Non-pigmented ciliary epithelial cell (primary cell): ENCODE results near the gene UNC5C.

Experiments
- DNase-seq: peaks from one replicate; pipeline ENCODE4 v3.0.0-alpha.2; 2010; ENCODE audit warnings: low read depth

UNC5C gene

DNA sequence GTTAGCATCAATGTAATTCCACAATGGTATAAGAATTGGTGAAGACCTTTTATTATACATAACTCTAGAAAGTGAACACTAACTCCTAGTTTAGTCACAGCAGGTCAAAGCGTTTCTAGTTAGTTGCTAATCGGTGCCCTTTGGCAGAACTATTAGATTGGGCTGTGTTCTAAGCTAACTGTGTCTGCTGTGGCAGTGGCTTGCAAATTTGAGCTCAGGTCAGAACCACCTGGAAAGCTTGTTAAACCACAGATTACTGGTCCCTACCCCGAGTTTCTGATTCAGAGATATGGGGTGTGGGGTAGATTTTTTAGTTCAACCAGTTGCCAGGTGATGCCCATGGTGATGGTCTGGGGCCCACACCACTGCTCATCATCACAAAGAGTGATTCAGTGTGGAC is 332.1 kb downstream of the UNC5C start:
- no peak for DNase-seq

DNA sequence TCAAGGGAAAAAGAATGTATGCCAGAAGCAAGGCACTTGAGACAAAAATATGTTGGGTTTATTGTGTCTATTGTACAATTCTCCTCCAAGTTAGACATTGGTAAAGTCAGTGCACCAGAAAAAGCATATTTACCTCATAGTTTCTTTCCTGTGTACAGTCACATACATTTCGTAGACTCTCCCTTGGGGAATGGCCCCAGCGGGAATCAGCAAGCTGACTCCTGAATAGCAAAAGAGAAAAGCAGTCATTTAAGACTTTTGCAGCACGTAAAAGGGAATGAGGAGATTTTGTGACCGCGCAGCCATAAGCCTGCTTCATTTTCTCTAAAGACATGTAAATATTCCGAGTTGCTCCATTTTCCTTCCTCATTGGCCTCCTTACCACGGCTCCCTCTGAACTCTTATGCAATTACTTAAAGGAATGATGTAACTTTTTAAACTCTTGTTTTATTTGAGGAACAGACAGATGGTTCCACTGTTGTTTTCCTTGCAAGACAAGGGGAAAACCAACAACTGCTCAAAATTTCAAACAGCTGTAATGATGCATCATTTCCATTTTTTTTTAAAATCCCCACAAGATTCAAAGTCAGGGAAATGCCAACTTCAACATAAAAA is 332.7 kb downstream of the UNC5C start:
- no peak for DNase-seq

DNA sequence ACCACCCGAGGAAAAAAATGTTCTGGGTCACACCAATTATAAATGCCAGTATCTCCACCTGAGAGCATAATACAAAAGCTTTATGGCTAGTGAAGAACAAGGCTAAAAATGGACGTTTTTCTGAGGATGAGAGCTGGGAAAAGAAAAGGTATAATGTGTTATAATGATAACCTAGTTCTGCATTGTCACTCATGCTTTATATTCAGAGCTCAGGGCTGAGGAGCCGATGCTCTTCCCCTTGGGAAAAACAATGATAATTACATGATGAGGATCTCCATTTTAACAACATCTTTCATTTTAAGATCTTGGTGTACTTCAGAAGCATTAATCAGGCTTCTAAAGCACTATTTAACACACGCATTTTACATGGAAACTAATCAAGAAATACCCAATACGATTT is 333.7 kb downstream of the UNC5C start:
- DNase-seq, result no peak

DNA sequence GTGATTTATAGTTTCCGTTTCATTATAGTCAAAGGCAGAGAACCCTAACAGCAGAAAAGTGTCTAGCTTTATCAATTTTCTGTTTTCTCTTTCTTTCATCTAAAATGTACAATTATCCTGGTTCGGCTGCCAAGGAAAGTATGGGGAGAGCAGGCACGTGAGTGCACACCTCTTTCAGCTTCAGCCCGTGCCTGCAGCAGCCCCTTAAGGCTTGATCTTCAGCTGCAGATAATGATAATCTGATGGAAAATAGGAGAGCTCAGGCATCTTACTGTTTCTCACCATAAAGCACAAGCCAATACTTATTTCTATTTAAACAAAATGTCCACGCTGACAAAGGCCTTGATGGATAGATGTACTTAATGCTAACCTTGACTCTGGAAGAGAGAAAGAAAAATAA is 334.4 kb downstream of the UNC5C start:
- DNase-seq, result no peak

DNA sequence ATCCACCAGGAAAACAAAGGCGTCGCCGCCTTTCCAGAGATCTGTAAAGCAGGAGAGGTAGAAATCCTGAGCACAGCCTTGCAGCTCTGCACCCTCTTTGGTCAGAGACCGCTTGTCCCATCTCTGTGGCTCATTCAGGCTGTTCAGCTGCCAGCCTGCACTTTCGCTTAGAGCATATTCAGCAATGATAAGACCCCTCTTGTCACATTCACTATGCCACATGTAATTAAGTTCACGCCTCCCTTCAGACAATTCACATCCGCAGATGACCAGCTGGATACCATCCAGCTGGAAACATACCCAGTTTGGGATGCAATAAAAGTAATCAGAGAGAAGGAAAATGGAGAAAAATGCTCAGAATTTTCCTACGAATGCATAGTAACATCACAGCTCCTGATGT is 335.4 kb downstream of the UNC5C start:
- no peak for DNase-seq

DNA sequence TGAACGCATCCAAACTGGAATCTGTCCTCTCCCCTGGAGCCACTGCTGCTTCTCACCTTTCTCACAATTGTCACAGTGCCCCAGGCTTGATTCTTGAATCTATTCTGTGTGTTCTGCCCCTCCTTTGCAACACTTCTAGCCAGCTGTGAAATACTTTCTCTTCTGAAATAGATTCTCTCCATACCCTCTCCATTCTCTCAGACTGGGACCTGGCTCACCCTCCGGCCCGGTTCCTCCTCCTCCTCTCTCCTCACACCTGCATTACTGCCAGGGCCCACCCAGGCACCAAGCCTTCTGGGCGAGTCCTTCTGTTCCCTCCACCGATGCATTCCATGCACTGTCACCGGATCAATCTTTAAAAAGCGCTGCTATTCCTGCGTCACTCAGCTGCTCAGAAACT is 336.1 kb downstream of the UNC5C start:
- DNase-seq, result no peak

DNA sequence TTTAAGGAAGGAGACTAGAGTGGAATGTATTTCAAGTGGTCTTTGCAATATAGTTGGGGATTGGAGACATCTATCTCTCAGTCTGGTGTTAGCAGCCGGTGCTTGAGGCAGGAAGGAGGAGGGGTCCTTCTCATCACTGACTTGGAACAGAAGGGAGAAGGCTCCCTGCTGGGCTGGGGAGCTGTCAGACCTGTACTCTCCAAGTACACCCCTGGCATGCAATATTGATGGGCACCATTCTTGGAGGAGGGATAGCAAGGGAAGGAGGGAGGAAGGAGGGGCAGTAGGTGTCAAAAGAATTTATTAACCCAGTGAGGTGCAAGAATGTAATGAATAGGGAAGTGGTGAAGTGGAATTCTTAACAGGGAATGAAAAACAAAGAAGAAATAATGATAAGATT is 338.8 kb downstream of the UNC5C start:
- DNase-seq, result no peak

DNA sequence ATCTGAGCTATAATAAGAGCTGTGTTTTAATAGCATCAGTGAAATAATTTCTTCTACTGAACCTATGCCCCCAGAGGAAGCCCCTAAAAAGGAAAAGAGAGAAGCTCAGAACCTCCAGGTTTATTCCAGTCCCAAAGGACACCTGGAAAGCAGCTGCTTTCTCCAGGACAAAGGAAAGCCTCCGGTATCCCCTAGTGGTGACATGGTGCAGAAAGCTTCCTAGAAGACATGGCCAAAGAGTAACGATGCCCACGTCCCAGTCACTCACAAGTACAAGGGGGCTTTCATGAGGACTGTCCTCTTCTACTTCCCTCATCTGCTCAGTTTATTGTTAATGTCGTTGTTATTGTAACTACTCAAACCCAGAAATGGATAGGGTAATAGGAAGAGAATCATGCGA is 343.9 kb downstream of the UNC5C start:
- no peak for DNase-seq

DNA sequence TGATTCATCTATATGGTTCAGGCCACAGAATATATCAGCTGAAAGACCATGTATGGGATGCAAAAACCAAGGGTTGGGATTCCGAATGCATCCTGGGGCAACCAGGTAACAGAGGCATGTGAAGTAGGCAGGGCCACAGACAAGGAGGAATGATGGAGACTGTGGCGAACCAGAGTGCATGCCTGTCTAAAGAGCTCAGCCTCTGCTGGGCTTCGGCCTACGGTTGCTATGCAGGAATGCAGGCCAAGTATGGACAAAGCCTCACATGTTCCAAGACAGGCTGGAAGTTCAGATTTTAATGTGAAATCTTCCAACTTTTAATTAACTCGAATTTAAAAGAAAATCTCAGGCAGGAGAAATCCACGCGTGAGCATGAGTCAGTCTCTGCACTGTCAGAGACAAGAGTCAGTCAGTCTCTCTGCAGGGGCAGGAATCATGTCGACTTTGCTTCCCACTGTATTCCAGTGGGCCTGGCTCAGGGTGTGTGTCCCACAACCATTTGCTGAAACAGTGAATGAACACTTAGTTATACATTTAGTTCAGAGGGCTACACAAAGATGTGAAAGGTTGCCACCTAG is 344.4 kb downstream of the UNC5C start:
- DNase-seq, result no peak

DNA sequence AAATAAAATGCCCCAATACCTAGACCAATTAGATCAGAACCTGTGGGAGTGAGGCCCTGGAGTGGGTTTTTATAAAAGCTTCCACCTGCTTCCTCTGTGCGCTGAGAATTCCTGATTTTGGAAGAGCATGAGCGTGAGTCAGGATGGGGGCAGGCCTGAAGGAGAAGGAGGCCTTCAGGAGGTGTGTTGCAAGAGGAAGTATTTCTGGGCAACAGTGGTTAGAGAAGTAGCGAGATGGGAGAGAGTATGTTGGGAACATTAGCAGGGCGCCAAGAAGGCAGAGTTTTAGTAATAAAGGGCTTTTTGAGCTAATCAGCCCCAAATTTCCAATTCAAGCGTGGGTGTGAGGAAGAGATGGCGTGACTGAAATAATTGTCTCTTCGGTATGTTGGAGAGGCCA is 349.8 kb downstream of the UNC5C start:
- no peak for DNase-seq

DNA sequence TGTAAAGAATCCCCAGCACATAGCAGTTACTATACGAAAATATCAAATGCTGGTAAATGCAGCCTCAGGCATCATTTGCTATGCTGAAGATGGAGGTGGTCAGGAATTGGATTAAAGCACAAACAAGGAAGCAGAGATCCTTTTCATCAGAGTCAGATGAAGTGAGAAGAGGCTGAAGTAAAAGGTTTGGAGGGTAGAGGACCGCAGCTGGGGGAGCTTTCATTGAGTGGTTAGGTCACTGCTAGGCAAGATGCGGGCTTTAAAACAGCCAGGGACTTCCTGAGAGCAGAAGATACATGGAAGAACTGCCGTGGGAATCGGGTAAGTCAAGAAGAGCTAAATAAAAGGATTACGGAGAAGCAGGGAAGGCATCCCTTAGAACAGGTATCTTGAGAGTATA is 351.4 kb downstream of the UNC5C start:
- no peak for DNase-seq

DNA sequence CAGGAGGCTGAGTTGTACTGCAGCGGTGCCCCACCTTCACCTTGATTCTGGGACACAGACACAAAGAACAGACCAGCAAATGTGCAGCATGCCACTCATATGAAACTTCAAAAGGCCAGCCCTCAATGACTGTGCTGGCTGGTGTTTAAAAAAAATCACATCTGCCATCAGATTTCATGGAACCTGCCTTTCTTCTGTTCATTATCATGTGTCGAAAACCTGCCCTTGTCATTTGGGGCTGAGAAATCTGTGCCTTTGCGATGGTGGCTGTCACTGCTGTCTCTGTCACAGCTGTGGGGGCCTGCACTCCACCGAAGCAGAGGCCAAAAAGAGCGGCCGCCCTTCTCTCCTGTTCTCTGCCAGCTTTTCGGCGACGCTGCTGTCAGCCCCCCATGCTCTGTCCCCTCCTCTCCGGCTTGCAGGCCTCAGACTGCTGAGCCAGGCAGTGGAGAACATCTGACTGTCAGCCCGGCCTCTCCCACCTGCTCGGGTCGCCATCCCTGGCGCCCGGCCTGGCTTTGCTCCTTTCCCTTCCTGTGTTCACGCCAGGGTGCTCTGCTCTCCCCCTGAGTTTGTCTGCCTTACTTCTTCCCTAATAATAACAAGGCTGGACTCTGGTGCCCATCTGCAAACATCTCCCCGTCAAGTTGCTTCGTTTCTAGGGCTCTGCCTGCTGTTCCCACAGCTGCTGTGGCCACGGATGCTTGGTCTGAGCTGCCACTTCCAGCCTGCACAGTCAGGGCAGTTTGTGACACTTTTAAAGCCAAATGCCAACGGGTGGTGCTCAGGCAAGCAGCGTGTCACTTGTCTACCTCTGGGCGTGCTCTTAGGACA is 355.2 kb downstream of the UNC5C start:
- no peak for DNase-seq

DNA sequence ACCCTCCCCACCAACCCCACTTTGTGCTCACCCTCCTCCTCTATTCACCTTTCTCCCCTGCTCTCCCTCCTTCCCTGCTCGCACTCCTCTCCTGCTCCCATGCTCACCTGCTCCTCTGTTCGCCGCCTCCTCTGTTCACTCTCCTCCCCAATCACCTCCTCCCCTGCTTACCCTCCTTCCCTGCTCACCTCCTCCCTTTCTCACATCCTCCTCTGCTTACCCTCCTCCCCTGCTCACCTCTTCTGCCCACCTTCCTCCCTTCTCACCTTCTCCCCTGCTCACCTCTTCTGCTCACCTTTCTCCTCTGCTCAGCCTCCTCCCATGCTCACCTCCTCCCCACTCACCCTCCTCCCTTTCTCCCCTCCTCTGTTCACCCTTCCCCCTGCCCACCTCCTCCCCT is 357.2 kb downstream of the UNC5C start:
- no peak for DNase-seq

DNA sequence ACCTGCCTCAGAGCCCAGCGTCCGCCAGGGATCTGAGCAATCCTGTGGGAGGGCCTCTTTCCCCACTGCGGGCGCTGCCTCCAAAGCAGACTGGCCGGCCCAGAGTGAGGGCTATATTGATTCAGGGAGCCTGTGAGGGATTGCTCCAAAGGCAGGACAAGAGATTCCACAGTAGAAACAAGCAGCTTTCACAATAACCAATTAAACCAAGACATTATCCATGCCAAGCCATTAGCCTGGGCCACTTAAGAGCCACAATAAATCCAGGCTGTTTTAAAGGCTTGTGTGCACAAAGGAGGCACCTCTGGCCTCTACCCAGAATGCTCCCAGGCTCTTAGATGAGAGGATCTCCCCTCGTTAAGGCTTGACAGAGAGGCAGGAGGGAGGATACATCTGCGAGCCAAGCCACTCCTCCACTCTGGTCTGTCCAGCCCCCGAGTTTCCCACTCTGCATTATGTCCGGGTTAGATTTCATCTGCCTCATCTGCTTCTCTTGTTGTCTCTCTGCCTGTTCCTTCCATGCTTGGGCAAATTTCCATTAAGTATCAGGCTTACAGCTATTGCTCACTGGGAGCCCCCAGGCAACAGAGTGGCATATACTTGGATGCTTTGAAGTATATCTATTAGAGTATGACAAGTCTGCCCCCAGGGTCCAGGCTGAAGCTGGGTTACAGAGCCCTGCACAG is 357.9 kb downstream of the UNC5C start:
- DNase-seq, result no peak

DNA sequence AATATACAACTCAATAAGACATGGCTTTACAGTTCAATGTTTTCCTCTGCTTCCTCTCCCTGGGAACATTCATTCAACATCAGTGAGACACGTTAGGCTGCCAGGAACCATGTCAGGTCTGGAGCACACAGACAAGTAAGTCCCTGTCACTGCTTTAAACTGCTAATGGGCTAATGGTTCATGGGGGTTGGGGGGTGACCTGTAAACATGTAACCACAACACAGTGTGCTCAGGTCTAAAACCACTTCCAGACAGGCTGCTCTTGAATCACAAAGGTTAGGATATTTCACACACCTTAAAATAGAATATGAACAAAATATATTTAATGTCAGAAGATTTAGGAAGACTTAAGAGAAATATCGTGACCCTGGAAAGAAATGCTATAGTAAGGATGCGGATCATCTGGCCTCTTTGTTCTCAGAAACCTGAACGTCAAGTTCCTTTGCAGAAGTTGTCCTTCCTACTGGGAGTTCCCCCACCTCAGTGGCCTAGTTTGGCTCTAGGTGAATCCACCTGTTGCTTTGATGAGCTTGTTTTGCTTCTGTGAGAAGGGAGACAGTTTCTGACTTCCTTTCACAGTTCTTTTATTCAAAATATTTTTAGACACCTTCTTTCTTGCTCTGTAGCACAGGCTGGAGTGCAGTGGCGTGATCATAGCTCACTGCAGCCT is 359.9 kb downstream of the UNC5C start:
- no peak for DNase-seq

DNA sequence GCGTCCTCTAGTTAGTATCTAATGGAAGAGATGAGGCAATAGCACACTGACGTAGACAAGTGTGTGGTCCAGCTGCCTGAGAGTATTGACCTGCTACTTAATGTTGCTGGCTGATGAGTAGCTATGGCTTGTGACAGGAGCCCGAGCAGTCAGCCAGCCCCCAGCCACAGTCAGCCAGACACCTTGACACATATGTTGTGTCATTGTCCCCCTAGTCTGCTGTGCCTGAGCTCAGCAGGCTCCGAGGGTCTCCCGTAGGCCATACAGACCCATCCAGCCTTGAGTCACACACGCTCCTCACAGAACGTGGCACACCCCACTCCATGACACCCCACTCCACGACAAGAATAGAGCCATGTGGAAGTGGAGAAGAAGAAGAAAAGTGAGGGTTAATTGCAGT is 362.1 kb downstream of the UNC5C start:
- no peak for DNase-seq

DNA sequence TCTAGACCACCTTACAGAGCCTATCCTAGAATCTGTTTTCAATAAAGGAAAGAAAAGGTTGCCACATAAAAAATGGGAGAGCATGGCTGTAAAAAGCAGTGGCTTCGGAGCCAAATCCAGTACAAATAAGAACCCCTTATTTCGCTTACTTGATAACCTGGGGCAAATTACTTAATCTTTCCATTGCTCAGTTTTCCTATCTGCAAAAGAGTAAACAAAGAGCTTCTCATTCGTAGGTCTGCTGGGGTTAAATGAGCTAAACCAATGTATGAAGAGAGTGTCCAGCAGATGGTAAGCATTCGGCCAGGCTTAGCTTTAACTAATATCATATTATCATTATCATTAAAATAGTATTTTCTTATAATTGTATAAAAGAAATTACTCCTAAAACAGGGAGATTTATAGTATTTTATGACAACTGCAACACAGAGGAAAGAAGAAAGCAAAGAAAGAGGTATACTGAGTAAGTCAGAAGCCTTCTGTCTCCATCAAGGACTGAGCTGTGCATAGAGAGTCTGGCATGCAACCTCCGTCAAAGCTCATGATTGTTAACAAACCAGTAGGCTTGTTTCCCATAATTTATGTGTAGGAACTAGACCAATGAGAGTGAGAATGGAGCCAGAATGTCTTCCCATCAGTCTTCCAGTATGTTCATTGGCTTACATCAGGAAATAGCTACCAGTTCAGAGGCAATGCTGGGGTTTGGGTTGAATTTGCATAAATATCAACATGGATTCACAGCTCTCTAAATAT is 364.9 kb downstream of the UNC5C start:
- DNase-seq, result no peak

DNA sequence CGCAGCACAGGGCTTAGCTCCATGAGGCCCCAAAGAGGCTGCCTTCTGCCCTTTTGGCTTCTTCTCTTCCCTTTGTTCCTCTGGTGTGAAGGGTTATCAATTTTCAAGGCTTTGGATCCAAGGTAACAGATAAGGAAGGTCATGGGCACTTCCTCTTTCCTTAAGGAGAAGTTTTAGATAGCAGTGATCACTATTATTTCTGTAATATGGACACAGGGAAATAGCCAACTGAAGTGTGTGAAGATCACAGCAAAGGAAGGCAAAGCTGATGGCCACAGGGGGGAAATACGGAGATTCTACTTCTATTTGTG is 366.8 kb downstream of the UNC5C start:
- DNase-seq, result no peak

DNA sequence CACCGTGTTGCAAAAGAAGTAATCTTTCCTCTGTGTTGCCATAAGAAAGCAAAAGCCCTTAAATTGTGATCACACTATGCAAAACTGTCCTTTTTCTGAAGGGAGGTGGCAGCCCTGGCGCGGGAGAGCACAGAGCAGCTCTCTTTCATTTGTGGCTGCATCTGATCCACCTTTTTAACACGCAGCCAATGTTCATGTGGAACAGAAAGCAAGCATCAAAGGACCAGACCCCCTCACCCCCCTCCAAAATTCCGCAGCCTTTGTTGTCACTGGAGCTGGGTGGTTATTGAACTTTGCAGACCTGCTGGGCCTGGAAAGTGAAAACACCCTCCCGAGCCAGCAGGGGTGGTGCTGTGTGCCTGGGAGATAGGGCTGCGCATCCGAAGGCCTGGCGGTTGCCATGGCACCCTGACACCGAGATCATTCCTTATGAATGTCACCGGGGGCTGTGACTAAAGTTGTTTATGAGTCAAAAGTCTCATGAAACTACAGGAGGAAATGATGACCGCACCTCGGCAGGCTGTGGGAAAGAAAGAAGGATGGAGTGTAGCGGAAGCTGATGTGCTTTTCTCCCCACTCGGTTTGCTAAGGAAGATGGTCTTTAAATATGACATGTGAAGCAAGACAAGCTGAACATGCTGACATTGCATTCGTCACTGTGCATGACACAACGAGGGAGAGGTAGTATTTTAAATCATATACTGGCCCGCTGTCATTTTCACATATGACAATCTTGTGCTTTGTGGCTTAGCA is 367.4 kb downstream of the UNC5C start:
- peak; percentile 37 for DNase-seq

DNA sequence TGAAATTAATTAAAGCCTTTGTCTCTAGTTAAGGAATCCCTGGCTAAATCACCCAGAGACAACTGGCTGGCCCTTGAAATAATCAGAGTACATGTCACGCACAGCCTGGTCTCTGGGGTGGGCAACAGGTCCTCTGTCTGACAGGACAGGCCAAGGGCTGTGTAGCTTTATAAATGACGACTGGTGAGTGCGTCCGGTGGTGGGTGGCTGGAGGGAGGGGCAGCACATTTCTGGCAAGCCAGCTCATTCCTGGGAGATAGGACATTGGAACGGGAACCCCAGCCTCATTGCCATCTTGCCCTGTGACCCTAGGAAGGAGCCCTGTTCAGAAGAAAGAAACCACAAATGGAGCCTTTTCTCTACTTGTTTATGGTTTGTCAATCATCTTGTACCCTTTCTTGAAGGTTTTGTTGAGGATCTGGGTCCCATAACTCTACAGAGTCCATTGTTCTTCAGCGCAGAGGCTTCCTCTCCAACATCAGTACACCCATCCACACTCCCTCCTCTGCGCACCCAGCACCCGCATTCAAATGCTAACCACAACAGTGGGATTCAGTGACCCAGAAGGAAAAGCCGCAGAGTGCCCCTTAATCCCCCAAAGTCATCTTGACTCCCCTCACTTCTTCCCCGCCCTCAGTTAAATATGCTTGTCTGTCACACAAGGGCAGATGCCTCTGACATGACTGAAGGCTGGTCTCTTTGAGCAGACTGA is 368.1 kb downstream of the UNC5C start:
- no peak for DNase-seq

DNA sequence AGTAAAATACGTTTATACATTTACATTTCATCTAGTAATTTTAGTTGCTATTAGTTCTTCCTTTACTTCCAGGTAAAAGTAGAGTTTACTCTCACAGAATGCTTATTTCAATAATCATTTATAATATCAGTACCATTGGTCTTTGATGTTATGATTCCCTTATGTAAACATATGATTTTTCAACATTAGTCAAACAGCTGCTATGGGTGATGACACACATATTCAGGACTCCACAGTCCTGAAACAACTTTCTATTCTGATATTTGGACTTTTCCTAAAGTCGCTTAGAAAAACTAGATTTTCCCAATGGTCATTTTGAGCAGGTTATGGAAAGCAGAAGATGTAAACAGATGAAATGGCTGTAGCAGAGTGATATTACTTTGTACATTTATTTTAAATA is 369.8 kb downstream of the UNC5C start:
- DNase-seq, result no peak
